ENCODE data around the gene BLCAP.

BLCAP gene

DNA sequence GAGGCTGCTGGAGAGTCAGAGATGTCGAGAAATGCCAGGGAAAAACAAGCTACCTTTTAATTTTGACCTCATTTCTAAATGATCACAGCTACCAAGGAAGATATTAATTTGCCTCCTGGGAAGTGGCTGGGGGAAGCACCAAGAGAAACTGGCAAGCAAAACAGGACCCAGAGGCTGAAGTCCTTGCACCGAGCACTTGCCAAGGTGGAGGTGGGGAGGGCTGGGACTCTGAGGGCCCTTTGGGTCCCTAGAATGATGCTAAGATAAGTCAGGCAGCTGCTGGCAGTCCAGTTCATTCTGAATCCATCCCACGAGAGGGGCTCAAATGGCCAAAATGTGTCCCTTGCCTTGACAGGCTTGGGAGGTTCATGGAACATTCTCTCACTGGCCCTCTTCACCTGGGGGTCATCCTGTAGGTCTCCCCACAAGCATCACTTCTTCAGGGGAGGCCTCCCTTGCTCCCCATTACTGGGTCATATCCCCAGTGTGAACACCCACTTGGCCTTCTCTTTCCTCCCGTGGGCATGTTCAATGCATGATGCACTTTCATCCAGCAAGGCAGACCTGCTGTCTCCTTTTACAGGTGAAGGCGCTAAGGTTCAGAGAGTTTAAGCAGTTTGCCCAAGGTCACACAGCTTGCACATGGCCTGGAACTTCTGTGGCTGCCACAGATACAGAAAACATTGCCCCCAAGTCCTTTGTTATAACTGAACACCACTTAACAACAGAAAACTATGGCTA, 39.1 kb upstream of the BLCAP start:
- H3K36me3 ChIP-seq (ENCODE audit: control insufficient read depth in 2 of 2, insufficient read depth in 1 of 2, low read length in 2 of 2) = no peaks in the 10 kb centered on the region
- CTCF ChIA-PET = interaction anchor here (0.6 to 6.9 kb wide), 5 partner anchors 341 to 785 kb away, joined by 3 to 54 read pairs (median 5); no protein-coding TSS in a partner anchor
- POLR2A ChIA-PET = no interaction called here
- no peak for TF ChIP-seq ZNF274 (IDR thresholded peaks at IDR 0.05; ENCODE audit: low read length)
- no peak for TF ChIP-seq ZNF274 (tag by site-specific recombination; IDR thresholded peaks at IDR 0.05; ENCODE audit: borderline replicate concordance)
- no peak for TF ChIP-seq ZNF133 (tag by site-specific recombination; IDR thresholded peaks at IDR 0.05)
- TF ChIP-seq, protein P1, sequence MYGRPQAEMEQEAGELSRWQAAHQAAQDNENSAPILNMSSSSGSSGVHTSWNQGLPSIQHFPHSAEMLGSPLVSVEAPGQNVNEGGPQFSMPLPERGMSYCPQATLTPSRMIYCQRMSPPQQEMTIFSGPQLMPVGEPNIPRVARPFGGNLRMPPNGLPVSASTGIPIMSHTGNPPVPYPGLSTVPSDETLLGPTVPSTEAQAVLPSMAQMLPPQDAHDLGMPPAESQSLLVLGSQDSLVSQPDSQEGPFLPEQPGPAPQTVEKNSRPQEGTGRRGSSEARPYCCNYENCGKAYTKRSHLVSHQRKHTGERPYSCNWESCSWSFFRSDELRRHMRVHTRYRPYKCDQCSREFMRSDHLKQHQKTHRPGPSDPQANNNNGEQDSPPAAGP (tag by site-specific recombination; IDR thresholded peaks at IDR 0.05) = no peak
- TF ChIP-seq SALL2 (tag by site-specific recombination; IDR thresholded peaks at IDR 0.05; ENCODE audit: borderline replicate concordance) = no peak
- TF ChIP-seq ZNF548 (tag by site-specific recombination; IDR thresholded peaks at IDR 0.05) = no peak
- no peak for TF ChIP-seq ZNF555 (tag by site-specific recombination; conservative IDR thresholded peaks at IDR 0.05)
- no peak for TF ChIP-seq SP7 (tag by site-specific recombination; IDR thresholded peaks at IDR 0.05)
- TF ChIP-seq ZNF140 (tag by site-specific recombination; IDR thresholded peaks at IDR 0.05) = no peak
- TF ChIP-seq ZBTB1 (tag by site-specific recombination; IDR thresholded peaks at IDR 0.05) = no peak
- TF ChIP-seq, protein P2, sequence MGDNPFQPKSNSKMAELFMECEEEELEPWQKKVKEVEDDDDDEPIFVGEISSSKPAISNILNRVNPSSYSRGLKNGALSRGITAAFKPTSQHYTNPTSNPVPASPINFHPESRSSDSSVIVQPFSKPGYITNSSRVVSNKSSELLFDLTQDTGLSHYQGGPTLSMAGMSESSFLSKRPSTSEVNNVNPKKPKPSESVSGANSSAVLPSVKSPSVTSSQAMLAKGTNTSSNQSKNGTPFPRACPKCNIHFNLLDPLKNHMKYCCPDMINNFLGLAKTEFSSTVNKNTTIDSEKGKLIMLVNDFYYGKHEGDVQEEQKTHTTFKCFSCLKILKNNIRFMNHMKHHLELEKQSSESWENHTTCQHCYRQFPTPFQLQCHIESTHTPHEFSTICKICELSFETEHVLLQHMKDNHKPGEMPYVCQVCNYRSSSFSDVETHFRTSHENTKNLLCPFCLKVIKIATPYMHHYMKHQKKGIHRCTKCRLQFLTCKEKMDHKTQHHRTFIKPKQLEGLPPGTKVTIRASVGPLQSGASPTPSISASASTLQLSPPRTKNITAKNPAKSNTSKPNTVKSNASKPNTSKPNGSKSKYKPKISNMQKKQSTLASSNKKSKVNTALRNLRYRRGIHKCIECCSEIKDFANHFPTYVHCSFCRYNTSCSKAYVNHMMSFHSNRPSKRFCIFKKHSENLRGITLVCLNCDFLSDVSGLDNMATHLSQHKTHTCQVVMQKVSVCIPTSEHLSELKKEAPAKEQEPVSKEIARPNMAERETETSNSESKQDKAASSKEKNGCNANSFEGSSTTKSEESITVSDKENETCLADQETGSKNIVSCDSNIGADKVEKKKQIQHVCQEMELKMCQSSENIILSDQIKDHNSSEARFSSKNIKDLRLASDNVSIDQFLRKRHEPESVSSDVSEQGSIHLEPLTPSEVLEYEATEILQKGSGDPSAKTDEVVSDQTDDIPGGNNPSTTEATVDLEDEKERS (tag by site-specific recombination; IDR thresholded peaks at IDR 0.05) = no peak
- TF ChIP-seq, protein P3, sequence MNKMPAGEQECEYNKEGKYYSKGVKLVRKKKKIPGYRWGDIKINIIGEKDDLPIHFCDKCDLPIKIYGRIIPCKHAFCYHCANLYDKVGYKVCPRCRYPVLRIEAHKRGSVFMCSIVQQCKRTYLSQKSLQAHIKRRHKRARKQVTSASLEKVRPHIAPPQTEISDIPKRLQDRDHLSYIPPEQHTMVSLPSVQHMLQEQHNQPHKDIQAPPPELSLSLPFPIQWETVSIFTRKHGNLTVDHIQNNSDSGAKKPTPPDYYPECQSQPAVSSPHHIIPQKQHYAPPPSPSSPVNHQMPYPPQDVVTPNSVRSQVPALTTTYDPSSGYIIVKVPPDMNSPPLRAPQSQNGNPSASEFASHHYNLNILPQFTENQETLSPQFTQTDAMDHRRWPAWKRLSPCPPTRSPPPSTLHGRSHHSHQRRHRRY (tag by site-specific recombination; IDR thresholded peaks at IDR 0.05) = no peak
- no peak for TF ChIP-seq ZNF112 (tag by site-specific recombination; IDR thresholded peaks at IDR 0.05)
- TF ChIP-seq, protein P4, sequence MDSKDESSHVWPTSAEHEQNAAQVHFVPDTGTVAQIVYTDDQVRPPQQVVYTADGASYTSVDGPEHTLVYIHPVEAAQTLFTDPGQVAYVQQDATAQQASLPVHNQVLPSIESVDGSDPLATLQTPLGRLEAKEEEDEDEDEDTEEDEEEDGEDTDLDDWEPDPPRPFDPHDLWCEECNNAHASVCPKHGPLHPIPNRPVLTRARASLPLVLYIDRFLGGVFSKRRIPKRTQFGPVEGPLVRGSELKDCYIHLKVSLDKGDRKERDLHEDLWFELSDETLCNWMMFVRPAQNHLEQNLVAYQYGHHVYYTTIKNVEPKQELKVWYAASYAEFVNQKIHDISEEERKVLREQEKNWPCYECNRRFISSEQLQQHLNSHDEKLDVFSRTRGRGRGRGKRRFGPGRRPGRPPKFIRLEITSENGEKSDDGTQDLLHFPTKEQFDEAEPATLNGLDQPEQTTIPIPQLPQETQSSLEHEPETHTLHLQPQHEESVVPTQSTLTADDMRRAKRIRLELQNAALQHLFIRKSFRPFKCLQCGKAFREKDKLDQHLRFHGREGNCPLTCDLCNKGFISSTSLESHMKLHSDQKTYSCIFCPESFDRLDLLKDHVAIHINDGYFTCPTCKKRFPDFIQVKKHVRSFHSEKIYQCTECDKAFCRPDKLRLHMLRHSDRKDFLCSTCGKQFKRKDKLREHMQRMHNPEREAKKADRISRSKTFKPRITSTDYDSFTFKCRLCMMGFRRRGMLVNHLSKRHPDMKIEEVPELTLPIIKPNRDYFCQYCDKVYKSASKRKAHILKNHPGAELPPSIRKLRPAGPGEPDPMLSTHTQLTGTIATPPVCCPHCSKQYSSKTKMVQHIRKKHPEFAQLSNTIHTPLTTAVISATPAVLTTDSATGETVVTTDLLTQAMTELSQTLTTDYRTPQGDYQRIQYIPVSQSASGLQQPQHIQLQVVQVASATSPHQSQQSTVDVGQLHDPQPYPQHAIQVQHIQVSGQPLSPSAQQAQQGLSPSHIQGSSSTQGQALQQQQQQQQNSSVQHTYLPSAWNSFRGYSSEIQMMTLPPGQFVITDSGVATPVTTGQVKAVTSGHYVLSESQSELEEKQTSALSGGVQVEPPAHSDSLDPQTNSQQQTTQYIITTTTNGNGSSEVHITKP (tag by site-specific recombination; IDR thresholded peaks at IDR 0.05) = no peak
- no peak overlapping the region for H3K27ac ChIP-seq (ENCODE audit: extremely low read depth, low read depth, low read length)
- H3K4me1 ChIP-seq (ENCODE audit: control insufficient read depth, insufficient read depth, low read length) = peaks cover 5% of the 10 kb centered on the region; the same call in 1 of the 2 replicates
- no peak overlapping the region for H3K4me3 ChIP-seq (ENCODE audit: low read depth, low read length)
- H3K9me3 ChIP-seq (ENCODE audit: control insufficient read depth, insufficient read depth, low read depth, low read length) = no peaks in the 10 kb centered on the region

Data from HEK293 (cell line).